Measurements from ENCODE around the gene GABRR3.

- TF ChIP-seq CTCF (IDR thresholded peaks at IDR 0.05; ENCODE audit: poor library complexity, severe bottlenecking) (no peak), SMC3 (conservative IDR thresholded peaks at IDR 0.05; ENCODE audit: poor library complexity) (no peak), EP300 (conservative IDR thresholded peaks at IDR 0.05; ENCODE audit: poor library complexity, severe bottlenecking) (no peak), REST (IDR thresholded peaks at IDR 0.05; ENCODE audit: borderline replicate concordance) (no peak), POLR2AphosphoS5 (IDR thresholded peaks at IDR 0.05) (no peak), TAF1 (IDR thresholded peaks at IDR 0.05; ENCODE audit: low read depth) (no peak), RAD21 (conservative IDR thresholded peaks at IDR 0.05) (no peak)
Measured at GRCh38 chr3:98021830-98022560, 13.1 kb downstream of the GABRR3 start.

Measured in neural cell (in vitro differentiated cells).